Endodermal cell (in vitro differentiated cells): Measurements from ENCODE around the gene RGS3. TPM values are rescaled to one million over a fixed set of nuclear protein-coding genes. Genes with fewer than 3 reads are reported as not detected.

Experiments used
- DNase-seq: peaks from one replicate; pipeline ENCODE4 v3.0.0-alpha.2; 2017
- H3K27ac ChIP-seq: 2 replicates; pipeline ENCODE4 v1.5.1; 2013; ENCODE audit warnings: mild to moderate bottlenecking, low read depth, low read length, moderate library complexity
- H3K27me3 ChIP-seq: 2 replicates; pipeline ENCODE4 v1.6.1; 2013; ENCODE audit warnings: mild to moderate bottlenecking, low read length, moderate library complexity; ENCODE audit not compliant: insufficient read depth, control insufficient read depth, poor library complexity, severe bottlenecking
- H3K36me3 ChIP-seq: 2 replicates; pipeline ENCODE4 v1.7.0; 2013; ENCODE audit warnings: mild to moderate bottlenecking, low read length, moderate library complexity; ENCODE audit not compliant: control insufficient read depth, insufficient read depth
- H3K4me1 ChIP-seq: one replicate; pipeline ENCODE4 v1.7.0; 2013; ENCODE audit warnings: low read length; ENCODE audit not compliant: control insufficient read depth, insufficient read depth
- H3K4me3 ChIP-seq: 2 replicates; pipeline ENCODE4 v1.5.1; 2013; ENCODE audit warnings: mild to moderate bottlenecking, low read length, moderate library complexity
- H3K9ac ChIP-seq: 2 replicates; pipeline ENCODE4 v1.6.1; 2013; ENCODE audit warnings: mild to moderate bottlenecking, low read length, moderate library complexity; ENCODE audit not compliant: poor library complexity, severe bottlenecking; ENCODE audit errors: extremely low read depth
- H3K9me3 ChIP-seq: 2 replicates; pipeline ENCODE4 v1.6.1; 2013; ENCODE audit warnings: mild to moderate bottlenecking, low read length, moderate library complexity; ENCODE audit not compliant: control insufficient read depth
- H3K27ac Mint-ChIP-seq: 2 replicates; pipeline ENCODE4 v1.8.0; 2020; ENCODE audit warnings: mixed read lengths
- H3K27me3 Mint-ChIP-seq: 2 replicates; pipeline ENCODE4 v1.8.0; 2021; ENCODE audit warnings: mild to moderate bottlenecking, mixed read lengths; ENCODE audit not compliant: insufficient read depth
- H3K36me3 Mint-ChIP-seq: 2 replicates; pipeline ENCODE4 v1.8.0; 2020; ENCODE audit warnings: low read depth, mixed read lengths
- H3K4me1 Mint-ChIP-seq: 2 replicates; pipeline ENCODE4 v1.8.0; 2020; ENCODE audit warnings: mixed read lengths
- H3K4me3 Mint-ChIP-seq: 2 replicates; pipeline ENCODE4 v1.8.0; 2020; ENCODE audit warnings: mild to moderate bottlenecking, moderate library complexity, mixed read lengths
- H3K9me3 Mint-ChIP-seq: 2 replicates; pipeline ENCODE4 v1.8.0; 2020; ENCODE audit warnings: mild to moderate bottlenecking, mixed read lengths
- CTCF ChIP-seq: fragments of 200-600 bp; sonication (generic); conservative IDR thresholded peaks from 2 replicates; pipeline ENCODE4 v1.5.0; 2021; ENCODE audit warnings: antibody characterized with exemption, mild to moderate bottlenecking
- WGBS, 2 experiments: methylation state at CpG; one replicate each; pipeline versions ENCODE4 v1.1.5 to v1.1.7; 2013; ENCODE audit warnings: missing lambda C conversion rate in 2 of 2, mixed read lengths in 1 of 2; ENCODE audit not compliant: insufficient coverage in 1 of 2, insufficient read length in 1 of 2; 5-methylcytosine and 5-hydroxymethylcytosine counted together
- total RNA-seq, 2 donors: library from RNA; stranded (reverse); fragmentation: NEBNext Ultra II Directional in 1 of 2; extraction: Animal tissue kit (Norgen Biotek cat#: 25700) in 1 of 2; gene quantifications; 2 replicates in 1 of 2; 3 replicates in 1 of 2; pipeline ENCODE4 v1.2.1, GENCODE V29; 2021

Gene RGS3
- total RNA-seq, 2 donors from 2014 or later = 20.7 to 40.3 TPM

GRCh38 chr9:113541019-113541900 lies 77.7 kb downstream of the RGS3 start:
- Mint-ChIP-seq H3K27ac (peak overlapping the region; percentile 39), H3K9me3 (no peaks in the 10 kb centered on the region), H3K4me3 (no peak overlapping the region), H3K36me3 (no peaks in the 10 kb centered on the region), H3K27me3 (no peaks in the 10 kb centered on the region), H3K4me1 (peaks cover 21% of the 10 kb centered on the region)
- 62 to 73% methylated on average over 6 to 12 of the region's 12 CpGs for WGBS, 2 experiments
- no peak for TF ChIP-seq CTCF
- Histone ChIP-seq H3K4me3 (no peak overlapping the region), H3K9ac (no peak overlapping the region), H3K27ac (peak overlapping the region; percentile 36), H3K9me3 (no peaks in the 10 kb centered on the region), H3K36me3 (no peaks in the 10 kb centered on the region), H3K4me1 (peaks cover 2% of the 10 kb centered on the region), H3K27me3 (no peaks in the 10 kb centered on the region)
- DNase-seq = peak; percentile 95

- no peak overlapping the region for H3K27ac Mint-ChIP-seq
- H3K27ac ChIP-seq = no peak overlapping the region
- peaks cover 21% of the 10 kb centered on the region for H3K4me1 Mint-ChIP-seq
- H3K36me3 ChIP-seq = no peaks in the 10 kb centered on the region
- no peaks in the 10 kb centered on the region for H3K36me3 Mint-ChIP-seq
- no peaks in the 10 kb centered on the region for H3K9me3 Mint-ChIP-seq
- H3K27me3 ChIP-seq = no peaks in the 10 kb centered on the region
- no peak for TF ChIP-seq CTCF
- 88 to 94% methylated on average over 7 of the region's 7 CpGs for WGBS, 2 experiments
- no peak overlapping the region for H3K4me3 ChIP-seq
- DNase-seq = peak; percentile 22
- H3K9ac ChIP-seq = no peak overlapping the region
- no peaks in the 10 kb centered on the region for H3K27me3 Mint-ChIP-seq
- peaks cover 2% of the 10 kb centered on the region for H3K4me1 ChIP-seq
- no peak overlapping the region for H3K4me3 Mint-ChIP-seq
- no peaks in the 10 kb centered on the region for H3K9me3 ChIP-seq
These were observed 78.5 kb downstream of the RGS3 start for GRCh38 chr9:113542006-113542405.

GRCh38 chr9:113542741-113543140 lies 79.2 kb downstream of the RGS3 start:
- Histone ChIP-seq H3K9me3 (no peaks in the 10 kb centered on the region), H3K36me3 (no peaks in the 10 kb centered on the region), H3K9ac (no peak overlapping the region), H3K27me3 (no peaks in the 10 kb centered on the region), H3K4me3 (no peak overlapping the region), H3K27ac (peak overlapping the region; percentile 16), H3K4me1 (peaks cover 2% of the 10 kb centered on the region)
- TF ChIP-seq CTCF = no peak
- DNase-seq = peak; percentile 46
- H3K9me3 Mint-ChIP-seq = no peaks in the 10 kb centered on the region
- H3K4me1 Mint-ChIP-seq = peaks cover 21% of the 10 kb centered on the region
- H3K27me3 Mint-ChIP-seq = no peaks in the 10 kb centered on the region
- no peaks in the 10 kb centered on the region for H3K36me3 Mint-ChIP-seq
- peak overlapping the region; percentile 70 for H3K27ac Mint-ChIP-seq
- no peak overlapping the region for H3K4me3 Mint-ChIP-seq
- WGBS, 2 experiments = 80 to 84% methylated on average over 1 to 5 of the region's 5 CpGs
